ENCODE measurements around the gene WWTR1.

DNA sequence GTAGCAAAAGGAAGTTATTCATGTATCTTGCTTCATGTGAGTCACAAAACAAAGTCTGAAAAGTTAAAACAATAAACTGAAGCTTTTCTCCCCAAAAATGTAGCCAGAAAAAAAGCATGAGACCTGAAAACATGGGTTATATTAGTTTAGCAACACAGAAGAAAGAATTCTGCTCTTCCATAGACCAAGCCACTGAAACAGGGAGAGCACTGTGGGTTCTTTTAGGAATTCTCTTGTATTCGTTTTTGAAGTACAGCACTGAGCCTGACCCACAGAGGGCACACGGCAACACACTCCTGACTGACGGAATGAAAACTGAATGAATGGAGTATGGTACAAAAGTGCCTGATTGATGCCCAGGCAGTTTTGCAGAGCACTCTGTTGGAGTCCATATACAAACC lies 116.7 kb downstream of the WWTR1 start:
- TF ChIP-seq CTCF (IDR thresholded peaks at IDR 0.05): no peak
- TF ChIP-seq POLR2A (IDR thresholded peaks at IDR 0.05): no peak

Data from testis (tissue), 2 donors.